ENCODE results near the gene TBC1D13.

The TBC1D13 gene

GRCh38 chr9:128786681-128787601, at the start of gene TBC1D13:
TSS of gene TBC1D13 (plus strand) at chr9:128787253. CDS start at chr9:128787354, 101 bp downstream.
- no peaks in the 10 kb centered on the region for H3K27me3 ChIP-seq (ENCODE audit: control insufficient read depth in 1 of 2, insufficient read depth in 2 of 2, low read length in 2 of 2)
- H3K4me3 ChIP-seq (ENCODE audit: low read depth in 1 of 2, low read length in 2 of 2): peak within 1 kb of the TSS; percentile 83 to 99
- peak within 1 kb of the TSS; percentile 5 for H3K9ac ChIP-seq (ENCODE audit: low read length)
- peaks cover 18% of the 10 kb centered on the region for H3K36me3 ChIP-seq (ENCODE audit: insufficient read depth, low read length)
- H3K9me3 ChIP-seq (ENCODE audit: low read length): no peaks in the 10 kb centered on the region
- H3K27ac ChIP-seq (ENCODE audit: low read depth, low read length): peak within 1 kb of the TSS; percentile 76
- peaks cover 15% of the 10 kb centered on the region for H3K4me1 ChIP-seq (ENCODE audit: insufficient read depth, low read length)

- H3K4me3 ChIP-seq (ENCODE audit: low read depth in 1 of 2, low read length in 2 of 2): no peak overlapping the region
- peaks cover 29% of the 10 kb centered on the region for H3K36me3 ChIP-seq (ENCODE audit: insufficient read depth, low read length)
- no peak overlapping the region for H3K27ac ChIP-seq (ENCODE audit: low read depth, low read length)
- no peaks in the 10 kb centered on the region for H3K4me1 ChIP-seq (ENCODE audit: insufficient read depth, low read length)
- H3K9ac ChIP-seq (ENCODE audit: low read length): no peak overlapping the region
- H3K9me3 ChIP-seq (ENCODE audit: low read length): no peaks in the 10 kb centered on the region
- no peaks in the 10 kb centered on the region for H3K27me3 ChIP-seq (ENCODE audit: control insufficient read depth in 1 of 2, insufficient read depth in 2 of 2, low read length in 2 of 2)
Measured at GRCh38 chr9:128742401-128742800, 44.7 kb upstream of the TBC1D13 start.

GRCh38 chr9:128743421-128743820, 43.6 kb upstream of the TBC1D13 start:
- H3K9ac ChIP-seq (ENCODE audit: low read length): no peak overlapping the region
- peaks cover 28% of the 10 kb centered on the region for H3K36me3 ChIP-seq (ENCODE audit: insufficient read depth, low read length)
- H3K9me3 ChIP-seq (ENCODE audit: low read length): no peaks in the 10 kb centered on the region
- no peak overlapping the region for H3K4me3 ChIP-seq (ENCODE audit: low read depth in 1 of 2, low read length in 2 of 2)
- no peaks in the 10 kb centered on the region for H3K27me3 ChIP-seq (ENCODE audit: control insufficient read depth in 1 of 2, insufficient read depth in 2 of 2, low read length in 2 of 2)
- no peak overlapping the region for H3K27ac ChIP-seq (ENCODE audit: low read depth, low read length)
- H3K4me1 ChIP-seq (ENCODE audit: insufficient read depth, low read length): no peaks in the 10 kb centered on the region

GRCh38 chr9:128747241-128747640, 39.8 kb upstream of the TBC1D13 start:
- H3K9me3 ChIP-seq (ENCODE audit: low read length): no peaks in the 10 kb centered on the region
- H3K27ac ChIP-seq (ENCODE audit: low read depth, low read length): no peak overlapping the region
- no peak overlapping the region for H3K9ac ChIP-seq (ENCODE audit: low read length)
- H3K36me3 ChIP-seq (ENCODE audit: insufficient read depth, low read length): peaks cover 13% of the 10 kb centered on the region
- no peak overlapping the region for H3K4me3 ChIP-seq (ENCODE audit: low read depth in 1 of 2, low read length in 2 of 2)
- no peaks in the 10 kb centered on the region for H3K27me3 ChIP-seq (ENCODE audit: control insufficient read depth in 1 of 2, insufficient read depth in 2 of 2, low read length in 2 of 2)
- no peaks in the 10 kb centered on the region for H3K4me1 ChIP-seq (ENCODE audit: insufficient read depth, low read length)

GRCh38 chr9:128750926-128751595, 36.0 kb upstream of the TBC1D13 start:
- H3K36me3 ChIP-seq (ENCODE audit: insufficient read depth, low read length): peaks cover 31% of the 10 kb centered on the region
- no peak overlapping the region for H3K9ac ChIP-seq (ENCODE audit: low read length)
- H3K9me3 ChIP-seq (ENCODE audit: low read length): no peaks in the 10 kb centered on the region
- H3K27ac ChIP-seq (ENCODE audit: low read depth, low read length): no peak overlapping the region
- H3K4me1 ChIP-seq (ENCODE audit: insufficient read depth, low read length): no peaks in the 10 kb centered on the region
- no peak overlapping the region for H3K4me3 ChIP-seq (ENCODE audit: low read depth in 1 of 2, low read length in 2 of 2)
- H3K27me3 ChIP-seq (ENCODE audit: control insufficient read depth in 1 of 2, insufficient read depth in 2 of 2, low read length in 2 of 2): no peaks in the 10 kb centered on the region

- Histone ChIP-seq H3K27ac (ENCODE audit: low read depth, low read length) (no peak overlapping the region), H3K9ac (ENCODE audit: low read length) (no peak overlapping the region), H3K4me1 (ENCODE audit: insufficient read depth, low read length) (no peaks in the 10 kb centered on the region), H3K4me3 (ENCODE audit: low read depth in 1 of 2, low read length in 2 of 2) (no peak overlapping the region), H3K9me3 (ENCODE audit: low read length) (no peaks in the 10 kb centered on the region), H3K27me3 (ENCODE audit: control insufficient read depth in 1 of 2, insufficient read depth in 2 of 2, low read length in 2 of 2) (no peaks in the 10 kb centered on the region), H3K36me3 (ENCODE audit: insufficient read depth, low read length) (peaks cover 31% of the 10 kb centered on the region)
Measured at GRCh38 chr9:128753627-128754026, 33.4 kb upstream of the TBC1D13 start.

GRCh38 chr9:128757602-128758001, 29.5 kb upstream of the TBC1D13 start:
- Histone ChIP-seq H3K4me1 (ENCODE audit: insufficient read depth, low read length) (no peaks in the 10 kb centered on the region), H3K4me3 (ENCODE audit: low read depth in 1 of 2, low read length in 2 of 2) (no peak overlapping the region), H3K9ac (ENCODE audit: low read length) (no peak overlapping the region), H3K27ac (ENCODE audit: low read depth, low read length) (no peak overlapping the region), H3K27me3 (ENCODE audit: control insufficient read depth in 1 of 2, insufficient read depth in 2 of 2, low read length in 2 of 2) (no peaks in the 10 kb centered on the region), H3K9me3 (ENCODE audit: low read length) (no peaks in the 10 kb centered on the region), H3K36me3 (ENCODE audit: insufficient read depth, low read length) (peaks cover 16% of the 10 kb centered on the region)

GRCh38 chr9:128762671-128763449, 24.2 kb upstream of the TBC1D13 start:
- peaks cover 6% of the 10 kb centered on the region for H3K36me3 ChIP-seq (ENCODE audit: insufficient read depth, low read length)
- no peak overlapping the region for H3K4me3 ChIP-seq (ENCODE audit: low read depth in 1 of 2, low read length in 2 of 2)
- no peak overlapping the region for H3K27ac ChIP-seq (ENCODE audit: low read depth, low read length)
- no peaks in the 10 kb centered on the region for H3K27me3 ChIP-seq (ENCODE audit: control insufficient read depth in 1 of 2, insufficient read depth in 2 of 2, low read length in 2 of 2)
- H3K9me3 ChIP-seq (ENCODE audit: low read length): no peaks in the 10 kb centered on the region
- H3K9ac ChIP-seq (ENCODE audit: low read length): no peak overlapping the region
- no peaks in the 10 kb centered on the region for H3K4me1 ChIP-seq (ENCODE audit: insufficient read depth, low read length)

GRCh38 chr9:128764361-128764760, 22.7 kb upstream of the TBC1D13 start:
- Histone ChIP-seq H3K4me3 (ENCODE audit: low read depth in 1 of 2, low read length in 2 of 2) (no peak overlapping the region), H3K9me3 (ENCODE audit: low read length) (no peaks in the 10 kb centered on the region), H3K9ac (ENCODE audit: low read length) (no peak overlapping the region), H3K36me3 (ENCODE audit: insufficient read depth, low read length) (peaks cover 11% of the 10 kb centered on the region), H3K27ac (ENCODE audit: low read depth, low read length) (no peak overlapping the region), H3K27me3 (ENCODE audit: control insufficient read depth in 1 of 2, insufficient read depth in 2 of 2, low read length in 2 of 2) (no peaks in the 10 kb centered on the region), H3K4me1 (ENCODE audit: insufficient read depth, low read length) (peaks cover 3% of the 10 kb centered on the region)

GRCh38 chr9:128765499-128765898, 21.6 kb upstream of the TBC1D13 start:
- Histone ChIP-seq H3K9me3 (ENCODE audit: low read length) (no peaks in the 10 kb centered on the region), H3K4me1 (ENCODE audit: insufficient read depth, low read length) (peaks cover 12% of the 10 kb centered on the region), H3K27ac (ENCODE audit: low read depth, low read length) (no peak overlapping the region), H3K9ac (ENCODE audit: low read length) (no peak overlapping the region), H3K27me3 (ENCODE audit: control insufficient read depth in 1 of 2, insufficient read depth in 2 of 2, low read length in 2 of 2) (no peaks in the 10 kb centered on the region), H3K36me3 (ENCODE audit: insufficient read depth, low read length) (peaks cover 11% of the 10 kb centered on the region), H3K4me3 (ENCODE audit: low read depth in 1 of 2, low read length in 2 of 2) (no peak overlapping the region)

GRCh38 chr9:128768606-128769005, 18.4 kb upstream of the TBC1D13 start:
- Histone ChIP-seq H3K27ac (ENCODE audit: low read depth, low read length) (no peak overlapping the region), H3K4me3 (ENCODE audit: low read depth in 1 of 2, low read length in 2 of 2) (no peak overlapping the region), H3K9me3 (ENCODE audit: low read length) (no peaks in the 10 kb centered on the region), H3K36me3 (ENCODE audit: insufficient read depth, low read length) (peaks cover 11% of the 10 kb centered on the region), H3K9ac (ENCODE audit: low read length) (no peak overlapping the region), H3K4me1 (ENCODE audit: insufficient read depth, low read length) (peaks cover 19% of the 10 kb centered on the region), H3K27me3 (ENCODE audit: control insufficient read depth in 1 of 2, insufficient read depth in 2 of 2, low read length in 2 of 2) (no peaks in the 10 kb centered on the region)

Measured in muscle layer of colon (tissue), 2 donors.